ENCODE measurements around the gene ADARB2. TPM values are rescaled to one million over a fixed set of nuclear protein-coding genes. Genes with fewer than 3 reads are reported as not detected.

ADARB2 gene
- total and polyA plus RNA-seq, 4 donors: under 0.01 to 0.79 TPM; not detected in 2

DNA sequence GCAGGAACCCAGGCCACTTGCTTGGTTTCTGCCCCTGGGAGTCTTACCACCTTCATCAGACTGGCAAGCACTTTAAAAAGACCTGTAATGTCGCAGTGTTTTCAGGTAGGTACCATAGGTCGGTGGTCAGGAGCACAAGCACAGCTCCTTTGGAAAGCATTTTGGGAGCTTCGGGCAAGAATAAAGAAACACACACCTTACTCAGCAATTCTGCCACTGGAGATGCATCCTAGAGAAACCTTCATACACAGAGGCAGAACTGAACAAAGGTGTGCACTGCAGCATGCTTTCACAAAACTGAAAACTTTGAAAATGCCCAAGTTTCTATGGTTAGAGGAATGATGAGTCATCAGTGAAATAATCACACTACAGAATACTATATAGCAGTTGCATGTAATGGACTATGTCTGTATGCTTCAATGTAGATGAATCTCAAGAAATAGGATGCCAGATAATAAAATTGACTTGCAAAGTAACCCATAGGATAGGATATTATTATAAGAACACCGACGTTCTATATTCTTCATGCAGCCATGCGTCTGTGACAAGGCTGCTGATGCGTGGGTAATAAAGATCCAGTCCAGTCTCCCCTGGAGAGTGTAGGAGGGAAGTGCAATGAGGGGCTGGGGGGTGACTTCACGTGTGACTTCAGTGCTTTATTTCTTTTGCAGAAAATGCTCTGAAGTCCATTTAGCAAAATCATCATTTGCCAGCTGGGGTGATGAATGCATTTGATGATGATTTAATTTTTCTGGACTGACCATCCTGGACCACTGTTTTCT, 371.6 kb downstream of the ADARB2 start:
- H3K9me3 ChIP-seq (ENCODE audit: control insufficient read depth, low read length): no peaks in the 10 kb centered on the region
- intact Hi-C loops (cut with DNase I): no loop called here
- H3K4me3 ChIP-seq (ENCODE audit: low read length in 2 of 2): no peak overlapping the region
- no peaks in the 10 kb centered on the region for H3K36me3 ChIP-seq (ENCODE audit: control insufficient read depth in 1 of 2, insufficient read depth in 2 of 2, low read length in 1 of 2)
- 87 to 88% methylated on average over 8 of the region's 8 CpGs for WGBS, 2 donors
- ATAC-seq (ENCODE audit: low FRiP score): no peak
- no peaks in the 10 kb centered on the region for H3K27me3 ChIP-seq (ENCODE audit: control insufficient read depth in 1 of 2, insufficient read depth in 2 of 2, low read length in 1 of 2)
- DNase-seq: no peak
- no peak overlapping the region for H3K27ac ChIP-seq (ENCODE audit: low read depth in 1 of 2, low read length in 2 of 2)
- H3K4me1 ChIP-seq (ENCODE audit: control insufficient read depth in 1 of 2, insufficient read depth in 2 of 2, low read length in 2 of 2): no peaks in the 10 kb centered on the region

DNA sequence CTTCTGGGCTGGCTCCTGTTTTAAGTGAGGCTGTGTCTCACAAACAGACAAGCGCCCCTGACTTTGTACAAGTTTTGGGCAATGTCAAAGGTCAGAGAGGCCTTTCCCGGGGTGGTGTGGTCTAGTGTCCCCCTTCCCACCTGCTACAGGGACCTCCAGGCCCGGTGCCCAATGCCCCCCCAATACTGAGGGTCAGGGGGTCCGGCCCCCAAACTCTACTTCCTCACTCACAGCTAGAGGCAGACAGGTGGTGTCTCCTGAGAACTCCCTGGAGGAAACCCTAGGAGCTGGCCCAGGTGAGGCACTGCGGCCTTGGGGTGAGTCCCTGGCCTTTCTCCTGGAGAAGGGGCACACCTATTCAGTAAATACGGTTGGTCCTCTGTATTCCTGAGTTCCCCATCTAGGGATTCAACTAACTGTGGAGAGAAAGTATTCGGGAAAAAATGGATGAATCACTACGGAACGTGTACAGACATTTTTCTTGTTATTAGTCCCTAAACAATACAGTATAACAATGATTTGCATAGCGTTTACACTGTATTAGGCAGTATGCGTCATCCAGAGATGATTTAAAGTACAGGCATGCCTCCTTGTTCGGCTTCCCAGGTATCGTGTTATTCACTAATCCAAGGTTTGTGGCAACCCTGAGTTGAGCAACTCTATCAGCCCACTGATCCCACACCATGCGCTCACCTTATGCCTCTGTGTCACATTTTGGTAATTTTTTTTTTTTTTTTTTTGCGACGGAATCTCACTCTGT, 373.0 kb downstream of the ADARB2 start:
- WGBS, 2 donors: 92 to 94% methylated on average over 16 of the region's 16 CpGs
- Histone ChIP-seq H3K9me3 (ENCODE audit: control insufficient read depth, low read length) (no peaks in the 10 kb centered on the region), H3K36me3 (ENCODE audit: control insufficient read depth in 1 of 2, insufficient read depth in 2 of 2, low read length in 1 of 2) (no peaks in the 10 kb centered on the region), H3K4me3 (ENCODE audit: low read length in 2 of 2) (no peak overlapping the region), H3K27ac (ENCODE audit: low read depth in 1 of 2, low read length in 2 of 2) (no peak overlapping the region), H3K4me1 (ENCODE audit: control insufficient read depth in 1 of 2, insufficient read depth in 2 of 2, low read length in 2 of 2) (no peaks in the 10 kb centered on the region), H3K27me3 (ENCODE audit: control insufficient read depth in 1 of 2, insufficient read depth in 2 of 2, low read length in 1 of 2) (no peaks in the 10 kb centered on the region)
- DNase-seq: no peak
- intact Hi-C loops (cut with DNase I): no loop called here
- ATAC-seq (ENCODE audit: low FRiP score): no peak

DNA sequence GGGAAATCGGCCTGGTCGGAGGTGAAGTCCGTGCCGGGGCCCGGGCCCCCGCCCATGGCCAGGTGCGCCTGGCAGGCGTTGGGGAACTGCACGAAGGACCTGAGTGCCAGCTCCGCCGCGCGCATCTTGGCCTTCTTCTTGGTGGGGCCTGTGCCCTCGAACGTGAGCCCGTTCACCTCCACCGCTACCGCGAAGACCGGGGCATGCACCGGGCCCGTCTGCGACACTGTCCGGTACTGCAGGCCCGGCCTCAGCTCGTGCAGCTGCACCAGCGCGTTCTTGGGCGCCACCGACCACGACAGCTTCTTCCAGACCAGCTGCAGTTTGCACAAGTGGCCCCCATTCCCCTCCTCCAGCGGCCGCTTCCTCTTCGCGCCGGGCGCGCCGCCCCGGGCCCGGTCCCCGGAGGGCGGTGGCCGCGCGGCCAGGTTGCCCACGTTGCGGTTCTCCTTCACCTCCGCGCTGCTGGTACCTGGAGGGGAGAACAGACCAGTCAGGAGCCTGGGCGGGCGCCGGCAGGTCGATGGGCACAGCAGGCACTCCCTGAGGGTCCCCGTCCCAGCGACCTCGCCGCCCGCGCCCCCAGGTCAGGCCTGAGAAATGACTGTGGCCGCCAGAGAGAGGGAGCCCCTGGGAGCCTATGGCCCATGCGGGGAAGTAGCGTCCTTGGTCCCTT, 373.7 kb downstream of the ADARB2 start:
- ATAC-seq (ENCODE audit: low FRiP score): no peak
- Histone ChIP-seq H3K27me3 (ENCODE audit: control insufficient read depth in 1 of 2, insufficient read depth in 2 of 2, low read length in 1 of 2) (no peaks in the 10 kb centered on the region), H3K27ac (ENCODE audit: low read depth in 1 of 2, low read length in 2 of 2) (no peak overlapping the region), H3K4me3 (ENCODE audit: low read length in 2 of 2) (no peak overlapping the region), H3K9me3 (ENCODE audit: control insufficient read depth, low read length) (no peaks in the 10 kb centered on the region), H3K4me1 (ENCODE audit: control insufficient read depth in 1 of 2, insufficient read depth in 2 of 2, low read length in 2 of 2) (no peaks in the 10 kb centered on the region), H3K36me3 (ENCODE audit: control insufficient read depth in 1 of 2, insufficient read depth in 2 of 2, low read length in 1 of 2) (no peaks in the 10 kb centered on the region)
- no peak for DNase-seq
- intact Hi-C loops (cut with DNase I): no loop called here
- WGBS, 2 donors: 76 to 82% methylated on average over 42 to 63 of the region's 63 CpGs

DNA sequence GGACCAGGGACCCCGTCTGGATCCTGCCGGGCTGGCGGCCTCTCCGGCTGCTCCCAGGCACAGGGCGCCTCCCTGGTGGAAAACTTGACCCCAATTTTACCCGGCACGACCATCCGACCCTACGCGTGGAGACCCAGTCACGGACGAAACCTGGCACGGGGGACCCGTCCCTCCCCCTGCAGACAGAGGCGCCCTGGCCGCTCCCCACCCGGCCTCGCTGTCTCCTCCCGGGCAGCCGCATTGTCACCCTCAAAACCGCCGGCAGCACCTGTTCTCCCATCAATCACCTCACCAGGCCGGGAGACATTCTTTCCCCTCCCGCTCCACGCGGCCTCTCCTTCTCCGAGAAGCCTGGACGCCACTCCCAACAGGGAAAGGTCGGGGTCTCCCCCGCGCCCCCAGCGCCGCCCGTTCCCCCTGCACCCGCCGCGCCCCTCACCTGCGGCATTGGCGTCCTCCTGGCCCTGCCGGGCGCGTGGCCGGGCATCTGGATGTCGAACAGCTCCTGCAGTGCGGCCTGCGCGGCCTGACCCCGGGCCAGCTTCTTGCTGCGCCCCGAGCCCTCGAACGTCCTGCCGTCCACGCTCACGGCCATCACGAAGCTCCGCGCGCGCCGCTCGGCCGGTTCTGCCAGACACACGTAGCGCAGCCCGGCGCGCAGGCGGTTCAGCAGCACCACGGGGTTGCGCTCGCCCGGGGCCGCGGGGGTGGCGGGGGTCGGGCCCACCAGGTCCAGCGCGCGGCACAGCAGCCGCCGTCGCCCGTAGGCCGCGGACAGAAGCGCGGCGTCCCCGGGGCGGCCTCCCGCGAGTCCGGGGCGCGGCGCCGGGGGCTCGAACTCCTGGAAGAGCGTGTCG, 374.5 kb downstream of the ADARB2 start:
- Histone ChIP-seq H3K4me3 (ENCODE audit: low read length in 2 of 2) (no peak overlapping the region), H3K27ac (ENCODE audit: low read depth in 1 of 2, low read length in 2 of 2) (no peak overlapping the region), H3K4me1 (ENCODE audit: control insufficient read depth in 1 of 2, insufficient read depth in 2 of 2, low read length in 2 of 2) (no peaks in the 10 kb centered on the region), H3K36me3 (ENCODE audit: control insufficient read depth in 1 of 2, insufficient read depth in 2 of 2, low read length in 1 of 2) (no peaks in the 10 kb centered on the region), H3K9me3 (ENCODE audit: control insufficient read depth, low read length) (no peaks in the 10 kb centered on the region), H3K27me3 (ENCODE audit: control insufficient read depth in 1 of 2, insufficient read depth in 2 of 2, low read length in 1 of 2) (no peaks in the 10 kb centered on the region)
- ATAC-seq (ENCODE audit: low FRiP score) (no peak), DNase-seq (no peak)
- intact Hi-C loops (cut with DNase I): no loop called here
- 76 to 78% methylated on average over 101 of the region's 101 CpGs for WGBS, 2 donors

DNA sequence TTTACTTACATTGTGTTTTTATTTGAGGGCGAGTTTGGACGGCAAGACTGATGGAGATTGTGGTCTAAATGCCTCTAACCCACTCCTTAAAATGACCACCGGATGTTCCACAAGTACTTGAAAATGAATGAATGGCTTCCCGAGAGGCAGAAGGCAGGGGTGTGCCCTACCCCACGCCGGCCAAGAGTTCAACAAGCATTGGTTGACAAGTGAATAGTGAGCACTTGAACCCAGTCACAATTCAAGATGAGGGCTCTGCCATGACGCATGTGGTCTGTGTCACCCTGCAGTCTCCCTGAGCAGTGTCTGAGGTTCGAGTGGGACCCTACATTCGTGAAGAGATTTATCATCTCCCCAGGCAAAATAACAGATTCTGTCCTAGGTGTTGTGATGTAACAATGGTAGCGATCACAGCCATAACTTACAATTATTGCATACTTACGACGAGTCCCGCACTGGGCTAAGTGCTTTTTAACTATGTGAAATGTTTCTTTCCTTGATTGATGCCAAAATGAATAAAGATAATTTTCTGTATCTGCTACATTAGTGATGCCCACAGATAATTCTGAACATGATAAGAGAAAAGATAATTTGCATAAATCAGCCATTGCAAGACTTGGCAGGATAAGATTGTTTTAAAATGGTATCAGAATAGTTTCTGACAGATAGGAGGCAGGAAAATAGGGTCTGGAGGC, 375.8 kb downstream of the ADARB2 start:
- H3K27ac ChIP-seq (ENCODE audit: low read depth in 1 of 2, low read length in 2 of 2): no peak overlapping the region
- WGBS, 2 donors: 91% methylated on average over 13 of the region's 13 CpGs

DNA sequence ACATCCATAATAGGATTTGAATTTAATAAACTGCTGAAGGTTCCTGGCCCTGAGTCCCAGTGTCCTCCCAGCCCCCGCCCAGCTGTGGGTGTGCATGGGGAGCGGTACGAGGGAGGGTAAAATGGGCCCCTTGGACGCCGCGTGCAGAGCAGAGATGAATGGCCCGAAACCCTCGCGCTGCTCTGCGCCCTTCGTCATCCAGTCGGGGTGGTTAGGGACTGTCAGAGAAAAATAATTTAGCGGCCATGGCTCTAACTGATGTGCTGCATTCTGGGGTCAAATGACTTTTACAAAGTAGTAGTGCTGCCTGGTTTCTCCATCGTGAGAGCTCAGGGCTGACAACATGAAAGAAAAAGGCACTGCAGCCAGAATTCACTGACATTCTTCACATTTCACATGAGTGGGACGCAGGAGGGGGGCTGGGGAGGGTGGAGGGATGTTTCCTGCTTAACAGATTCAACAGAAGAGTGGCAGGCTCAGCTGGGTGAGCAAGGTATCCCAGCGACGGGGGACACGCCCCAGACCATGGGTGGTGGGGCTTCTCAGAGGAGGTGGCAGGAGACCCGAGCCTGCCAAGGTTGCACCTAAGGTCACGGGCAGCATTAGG, 376.7 kb downstream of the ADARB2 start:
- ATAC-seq (ENCODE audit: low FRiP score) (no peak), DNase-seq (no peak)
- Histone ChIP-seq H3K4me1 (ENCODE audit: control insufficient read depth in 1 of 2, insufficient read depth in 2 of 2, low read length in 2 of 2) (no peaks in the 10 kb centered on the region), H3K36me3 (ENCODE audit: control insufficient read depth in 1 of 2, insufficient read depth in 2 of 2, low read length in 1 of 2) (no peaks in the 10 kb centered on the region), H3K27me3 (ENCODE audit: control insufficient read depth in 1 of 2, insufficient read depth in 2 of 2, low read length in 1 of 2) (no peaks in the 10 kb centered on the region), H3K4me3 (ENCODE audit: low read length in 2 of 2) (no peak overlapping the region), H3K9me3 (ENCODE audit: control insufficient read depth, low read length) (no peaks in the 10 kb centered on the region), H3K27ac (ENCODE audit: low read depth in 1 of 2, low read length in 2 of 2) (no peak overlapping the region)
- intact Hi-C loops (cut with DNase I): no loop called here
- 15 to 23% methylated on average over 20 of the region's 20 CpGs for WGBS, 2 donors

More for the DNA sequence above, 375.8 kb downstream of the ADARB2 start:
- intact Hi-C loops (cut with DNase I): no loop called here
- Histone ChIP-seq H3K36me3 (ENCODE audit: control insufficient read depth in 1 of 2, insufficient read depth in 2 of 2, low read length in 1 of 2) (no peaks in the 10 kb centered on the region), H3K9me3 (ENCODE audit: control insufficient read depth, low read length) (no peaks in the 10 kb centered on the region), H3K4me1 (ENCODE audit: control insufficient read depth in 1 of 2, insufficient read depth in 2 of 2, low read length in 2 of 2) (no peaks in the 10 kb centered on the region), H3K4me3 (ENCODE audit: low read length in 2 of 2) (no peak overlapping the region), H3K27me3 (ENCODE audit: control insufficient read depth in 1 of 2, insufficient read depth in 2 of 2, low read length in 1 of 2) (no peaks in the 10 kb centered on the region)
- DNase-seq (no peak), ATAC-seq (ENCODE audit: low FRiP score) (no peak)

DNA sequence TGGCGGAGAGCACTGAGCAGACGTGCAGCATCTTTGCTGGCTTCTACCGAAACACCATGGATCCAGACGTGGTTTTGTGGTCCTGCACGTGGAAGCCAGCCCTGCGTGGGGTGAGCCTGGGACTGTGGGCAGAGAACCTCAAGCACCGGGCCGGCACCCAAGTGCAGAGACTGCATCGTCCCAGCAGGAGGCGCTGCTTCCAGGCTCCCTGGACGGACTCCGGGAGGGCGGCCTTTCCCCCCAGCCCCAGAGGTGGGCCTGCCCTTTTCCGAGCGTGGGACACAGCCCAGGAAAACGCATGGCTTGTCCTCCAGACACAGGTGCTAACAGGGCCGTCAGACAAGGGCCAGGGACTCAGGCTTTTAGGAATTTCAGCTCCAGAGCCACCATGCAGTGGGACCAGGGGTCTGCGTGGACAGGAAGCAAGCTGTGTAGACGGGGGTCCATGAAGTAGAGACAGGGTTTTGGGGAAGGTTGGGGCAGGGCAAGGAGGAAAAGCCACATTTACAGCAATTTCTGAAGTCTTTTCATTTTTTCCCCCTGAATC, 377.2 kb downstream of the ADARB2 start:
- intact Hi-C loops (cut with DNase I): no loop called here
- H3K27me3 ChIP-seq (ENCODE audit: control insufficient read depth in 1 of 2, insufficient read depth in 2 of 2, low read length in 1 of 2): no peaks in the 10 kb centered on the region
- no peaks in the 10 kb centered on the region for H3K36me3 ChIP-seq (ENCODE audit: control insufficient read depth in 1 of 2, insufficient read depth in 2 of 2, low read length in 1 of 2)
- no peak for DNase-seq
- 74 to 78% methylated on average over 19 of the region's 19 CpGs for WGBS, 2 donors
- no peaks in the 10 kb centered on the region for H3K4me1 ChIP-seq (ENCODE audit: control insufficient read depth in 1 of 2, insufficient read depth in 2 of 2, low read length in 2 of 2)
- no peak overlapping the region for H3K27ac ChIP-seq (ENCODE audit: low read depth in 1 of 2, low read length in 2 of 2)
- H3K4me3 ChIP-seq (ENCODE audit: low read length in 2 of 2): no peak overlapping the region
- ATAC-seq (ENCODE audit: low FRiP score): no peak
- no peaks in the 10 kb centered on the region for H3K9me3 ChIP-seq (ENCODE audit: control insufficient read depth, low read length)

All from aorta (tissue), 5 donors.